Activated naive CD8-positive, alpha-beta T cell treated with anti-CD3 and anti-CD28 coated beads, Interleukin-2, amount 10 ng/mL, durations not matched to agents 7 days and 5 days (primary cell): ENCODE results near the gene DLG2. TPM values are rescaled to one million over a fixed set of nuclear protein-coding genes. Genes with fewer than 3 reads are reported as not detected.
"Not testable (repeated sequence)": the region's sequence is repeated elsewhere in the genome, so short reads cannot be mapped to it uniquely, and the experiment has no call there.

Source experiments
- ATAC-seq: fragments of 150-1000 bp; cut with Tn5 transposase; one replicate; pipeline ENCODE4 v1.10.0; 2021; ENCODE audit warnings: low read depth, moderate library complexity
- POLR2A ChIA-PET: fragments of 350-600 bp; sonication (Branson Sonifier 250); formaldehyde crosslinking; loops from one replicate; lab custom pipeline; 2021; ENCODE audit warnings: antibody characterized with exemption; lab: Charles Lee
- DNase-seq: peaks from one replicate; pipeline ENCODE4 v3.0.0; 2021
- H3K27ac Mint-ChIP-seq: one replicate; pipeline ENCODE4 v1.8.0; 2022; ENCODE audit warnings: mild to moderate bottlenecking, mixed read lengths
- H3K27me3 Mint-ChIP-seq: one replicate; pipeline ENCODE4 v1.8.0; 2022; ENCODE audit warnings: mild to moderate bottlenecking, moderate library complexity, mixed read lengths
- H3K36me3 Mint-ChIP-seq: one replicate; pipeline ENCODE4 v1.8.0; 2021; ENCODE audit warnings: mild to moderate bottlenecking, mixed read lengths
- H3K4me1 Mint-ChIP-seq: one replicate; pipeline ENCODE4 v1.8.0; 2021; ENCODE audit warnings: mixed read lengths
- H3K4me3 Mint-ChIP-seq: one replicate; pipeline ENCODE4 v1.8.0; 2022; ENCODE audit warnings: mild to moderate bottlenecking, moderate library complexity, mixed read lengths
- H3K9me3 Mint-ChIP-seq: one replicate; pipeline ENCODE4 v1.8.0; 2021; ENCODE audit warnings: mixed read lengths
- total RNA-seq, 2 experiments: library from RNA; stranded (reverse); gene quantifications; one replicate each; pipeline ENCODE4 v1.2.3, GENCODE V29; 2021

Gene DLG2
- total RNA-seq, 2 experiments from 2014 or later = 2.6 to 3.4 TPM

- Mint-ChIP-seq H3K27ac (no peak overlapping the region), H3K4me1 (no peaks in the 10 kb centered on the region), H3K4me3 (no peak overlapping the region), H3K36me3 (no peaks in the 10 kb centered on the region), H3K27me3 (no peaks in the 10 kb centered on the region), H3K9me3 (peaks cover 5% of the 10 kb centered on the region)
- POLR2A ChIA-PET = no interaction called here
- ATAC-seq (no peak), DNase-seq (no peak)
Measured at GRCh38 chr11:85385111-85385510, 242.0 kb downstream of the DLG2 start.

GRCh38 chr11:85379066-85379465 lies 248.1 kb downstream of the DLG2 start:
- Mint-ChIP-seq H3K27me3 (no peaks in the 10 kb centered on the region), H3K9me3 (peaks cover 6% of the 10 kb centered on the region), H3K4me3 (no peak overlapping the region), H3K27ac (no peak overlapping the region), H3K4me1 (no peaks in the 10 kb centered on the region), H3K36me3 (no peaks in the 10 kb centered on the region)
- no peak for ATAC-seq
- DNase-seq = no peak
- POLR2A ChIA-PET = no interaction called here

GRCh38 chr11:85377901-85378300 lies 249.2 kb downstream of the DLG2 start:
- H3K27ac Mint-ChIP-seq = no peak overlapping the region
- POLR2A ChIA-PET = no interaction called here
- peaks cover 6% of the 10 kb centered on the region for H3K9me3 Mint-ChIP-seq
- no peaks in the 10 kb centered on the region for H3K27me3 Mint-ChIP-seq
- H3K36me3 Mint-ChIP-seq = no peaks in the 10 kb centered on the region
- no peak for ATAC-seq
- H3K4me1 Mint-ChIP-seq = no peaks in the 10 kb centered on the region
- H3K4me3 Mint-ChIP-seq = no peak overlapping the region
- no peak for DNase-seq

- peaks cover 1% of the 10 kb centered on the region for H3K9me3 Mint-ChIP-seq
- ATAC-seq (no peak), DNase-seq (no peak)
- no peaks in the 10 kb centered on the region for H3K27me3 Mint-ChIP-seq
- no peak overlapping the region for H3K4me3 Mint-ChIP-seq
- H3K36me3 Mint-ChIP-seq = no peaks in the 10 kb centered on the region
- no peak overlapping the region for H3K27ac Mint-ChIP-seq
- H3K4me1 Mint-ChIP-seq = no peaks in the 10 kb centered on the region
- POLR2A ChIA-PET = no interaction called here
Measured at GRCh38 chr11:85359859-85360258, 267.3 kb downstream of the DLG2 start.

GRCh38 chr11:85355921-85356320 lies 271.2 kb downstream of the DLG2 start:
- no peaks in the 10 kb centered on the region for H3K27me3 Mint-ChIP-seq
- POLR2A ChIA-PET = no interaction called here
- no peak for DNase-seq
- H3K9me3 Mint-ChIP-seq = peaks cover 9% of the 10 kb centered on the region
- no peak overlapping the region for H3K4me3 Mint-ChIP-seq
- no peak for ATAC-seq
- H3K27ac Mint-ChIP-seq = no peak overlapping the region
- H3K36me3 Mint-ChIP-seq = no peaks in the 10 kb centered on the region
- H3K4me1 Mint-ChIP-seq = no peaks in the 10 kb centered on the region

- H3K27me3 Mint-ChIP-seq, H3K36me3 Mint-ChIP-seq, H3K27ac Mint-ChIP-seq, H3K4me3 Mint-ChIP-seq, H3K4me1 Mint-ChIP-seq, DNase-seq, POLR2A ChIA-PET, ATAC-seq: not testable (repeated sequence)
- peaks cover 17% of the 10 kb centered on the region for H3K9me3 Mint-ChIP-seq
Measured at GRCh38 chr11:85349539-85349938, 277.6 kb downstream of the DLG2 start.

GRCh38 chr11:85348945-85349344 lies 278.2 kb downstream of the DLG2 start:
- Mint-ChIP-seq H3K27me3 (no peaks in the 10 kb centered on the region), H3K4me1 (no peaks in the 10 kb centered on the region), H3K4me3 (no peak overlapping the region), H3K27ac (no peak overlapping the region), H3K36me3 (no peaks in the 10 kb centered on the region), H3K9me3 (peaks cover 16% of the 10 kb centered on the region)
- POLR2A ChIA-PET = no interaction called here
- no peak for ATAC-seq
- DNase-seq = no peak

- POLR2A ChIA-PET = no interaction called here
- no peaks in the 10 kb centered on the region for H3K4me1 Mint-ChIP-seq
- H3K27me3 Mint-ChIP-seq = no peaks in the 10 kb centered on the region
- no peak overlapping the region for H3K27ac Mint-ChIP-seq
- DNase-seq (no peak), ATAC-seq (no peak)
- no peaks in the 10 kb centered on the region for H3K36me3 Mint-ChIP-seq
- peaks cover 15% of the 10 kb centered on the region for H3K9me3 Mint-ChIP-seq
- H3K4me3 Mint-ChIP-seq = no peak overlapping the region
Measured at GRCh38 chr11:85347291-85347690, 279.9 kb downstream of the DLG2 start.

GRCh38 chr11:85346484-85346883 lies 280.7 kb downstream of the DLG2 start:
- POLR2A ChIA-PET = no interaction called here
- H3K36me3 Mint-ChIP-seq = no peaks in the 10 kb centered on the region
- H3K9me3 Mint-ChIP-seq = peaks cover 13% of the 10 kb centered on the region
- no peaks in the 10 kb centered on the region for H3K27me3 Mint-ChIP-seq
- no peak for DNase-seq
- no peaks in the 10 kb centered on the region for H3K4me1 Mint-ChIP-seq
- no peak for ATAC-seq
- no peak overlapping the region for H3K4me3 Mint-ChIP-seq
- H3K27ac Mint-ChIP-seq = no peak overlapping the region

- H3K4me1 Mint-ChIP-seq, H3K36me3 Mint-ChIP-seq, H3K4me3 Mint-ChIP-seq, DNase-seq, ATAC-seq, H3K27ac Mint-ChIP-seq, POLR2A ChIA-PET, H3K27me3 Mint-ChIP-seq: not testable (repeated sequence)
- H3K9me3 Mint-ChIP-seq = peaks cover 14% of the 10 kb centered on the region
Measured at GRCh38 chr11:85340846-85341245, 286.3 kb downstream of the DLG2 start.

GRCh38 chr11:85318573-85318972 lies 308.6 kb downstream of the DLG2 start:
- Mint-ChIP-seq H3K4me1 (no peaks in the 10 kb centered on the region), H3K27me3 (no peaks in the 10 kb centered on the region), H3K9me3 (no peaks in the 10 kb centered on the region), H3K36me3 (no peaks in the 10 kb centered on the region), H3K4me3 (no peak overlapping the region), H3K27ac (no peak overlapping the region)
- POLR2A ChIA-PET = no interaction called here
- ATAC-seq (no peak), DNase-seq (no peak)

- DNase-seq (no peak), ATAC-seq (no peak)
- Mint-ChIP-seq H3K4me3 (no peak overlapping the region), H3K27ac (no peak overlapping the region), H3K9me3 (no peaks in the 10 kb centered on the region), H3K4me1 (no peaks in the 10 kb centered on the region), H3K27me3 (no peaks in the 10 kb centered on the region), H3K36me3 (no peaks in the 10 kb centered on the region)
- POLR2A ChIA-PET = no interaction called here
Measured at GRCh38 chr11:85316967-85317366, 310.2 kb downstream of the DLG2 start.

GRCh38 chr11:85313741-85314140 lies 313.4 kb downstream of the DLG2 start:
- no peak for DNase-seq
- H3K36me3 Mint-ChIP-seq = no peaks in the 10 kb centered on the region
- POLR2A ChIA-PET = no interaction called here
- H3K9me3 Mint-ChIP-seq = no peaks in the 10 kb centered on the region
- no peaks in the 10 kb centered on the region for H3K4me1 Mint-ChIP-seq
- ATAC-seq = no peak
- H3K4me3 Mint-ChIP-seq = no peak overlapping the region
- H3K27ac Mint-ChIP-seq = no peak overlapping the region
- no peaks in the 10 kb centered on the region for H3K27me3 Mint-ChIP-seq

- Mint-ChIP-seq H3K27ac (no peak overlapping the region), H3K27me3 (no peaks in the 10 kb centered on the region)
- POLR2A ChIA-PET = no interaction called here
Measured at GRCh38 chr11:85310479-85310878, 316.7 kb downstream of the DLG2 start.

GRCh38 chr11:85307366-85307765 lies 319.8 kb downstream of the DLG2 start:
- no peaks in the 10 kb centered on the region for H3K4me1 Mint-ChIP-seq
- DNase-seq (no peak), ATAC-seq (no peak)
- no peaks in the 10 kb centered on the region for H3K9me3 Mint-ChIP-seq
- POLR2A ChIA-PET = no interaction called here
- no peaks in the 10 kb centered on the region for H3K27me3 Mint-ChIP-seq
- H3K27ac Mint-ChIP-seq = no peak overlapping the region
- H3K4me3 Mint-ChIP-seq = no peak overlapping the region
- H3K36me3 Mint-ChIP-seq = no peaks in the 10 kb centered on the region

More at GRCh38 chr11:85310479-85310878, 316.7 kb downstream of the DLG2 start:
- DNase-seq (no peak), ATAC-seq (no peak)
- Mint-ChIP-seq H3K9me3 (no peaks in the 10 kb centered on the region), H3K36me3 (no peaks in the 10 kb centered on the region), H3K4me3 (no peak overlapping the region), H3K4me1 (no peaks in the 10 kb centered on the region)
